NB4 (cell line): ENCODE data around the gene GALM.
"Not testable (repeated sequence)": the region's sequence is repeated elsewhere in the genome, so short reads cannot be mapped to it uniquely, and the experiment has no call there.

ENCODE experiments used
- DNase-seq: peaks from one replicate; pipeline ENCODE4 v3.0.0; 2010; ENCODE audit warnings: low read depth
- H3K4me3 ChIP-seq: one replicate; pipeline ENCODE4 v1.5.1; 2011; ENCODE audit warnings: mild to moderate bottlenecking, low read depth, low read length, moderate library complexity
- CTCF ChIP-seq: IDR thresholded peaks from one replicate; pipeline ENCODE4 v1.5.1; 2012; ENCODE audit warnings: low read depth, low read length
- MAX ChIP-seq: IDR thresholded peaks from 2 replicates; pipeline ENCODE4 v1.6.1; 2011; ENCODE audit warnings: low read depth, low read length
- MYC ChIP-seq: IDR thresholded peaks from 2 replicates; pipeline ENCODE4 v1.6.1; 2011; ENCODE audit warnings: low read depth, low read length
- POLR2A ChIP-seq: IDR thresholded peaks from 2 replicates; pipeline ENCODE4 v1.6.1; 2011; ENCODE audit warnings: mild to moderate bottlenecking; ENCODE audit not compliant: insufficient read length; ENCODE audit errors: extremely low read depth

GALM gene

GRCh38 chr2:38701542-38701941 is 35.6 kb downstream of the GALM start:
- no peak for TF ChIP-seq POLR2A
- H3K4me3 ChIP-seq, result no peak overlapping the region
- no peak for DNase-seq

GRCh38 chr2:38702413-38702812 is 36.5 kb downstream of the GALM start:
- H3K4me3 ChIP-seq, result no peak overlapping the region
- DNase-seq, result no peak

GRCh38 chr2:38703336-38703735 is 37.4 kb downstream of the GALM start:
- DNase-seq, H3K4me3 ChIP-seq: not testable (repeated sequence)

More at GRCh38 chr2:38702413-38702812, 36.5 kb downstream of the GALM start:
- no peak for TF ChIP-seq CTCF
- TF ChIP-seq MYC, result no peak
- TF ChIP-seq MAX, result no peak
- no peak for TF ChIP-seq POLR2A

GRCh38 chr2:38704664-38705063 is 38.8 kb downstream of the GALM start:
- no peak for TF ChIP-seq CTCF
- TF ChIP-seq POLR2A, result no peak
- no peak for TF ChIP-seq MYC
- TF ChIP-seq MAX, result no peak
- DNase-seq, result no peak

GRCh38 chr2:38706846-38707345 is 41.0 kb downstream of the GALM start:
- TF ChIP-seq MYC, result no peak
- no peak for TF ChIP-seq CTCF
- TF ChIP-seq POLR2A, result no peak
- no peak for TF ChIP-seq MAX
- H3K4me3 ChIP-seq, result no peak overlapping the region
- no peak for DNase-seq

More at GRCh38 chr2:38704664-38705063, 38.8 kb downstream of the GALM start:
- H3K4me3 ChIP-seq, result no peak overlapping the region

GRCh38 chr2:38708491-38708890 is 42.6 kb downstream of the GALM start:
- H3K4me3 ChIP-seq, DNase-seq: not testable (repeated sequence)

- TF ChIP-seq MYC (no peak), CTCF (no peak), POLR2A (no peak), MAX (no peak)
- H3K4me3 ChIP-seq, result no peak overlapping the region
- no peak for DNase-seq
Measured at GRCh38 chr2:38708900-38709566, 43.1 kb downstream of the GALM start.
